T-cell (primary cell): Measurements from ENCODE around the gene CNPPD1. TPM values are rescaled to one million over a fixed set of nuclear protein-coding genes. Genes with fewer than 3 reads are reported as not detected.

Experiments
- ATAC-seq, 4 experiments: fragments of 200-7000 bp in 3 of 4; fragments of 150-1000 bp in 1 of 4; cut with Tn5 transposase; replicated peaks in 1 of 4; 1 replicate in 3 of 4; 2 replicates in 1 of 4; pipeline ENCODE4 v1.10.0; 2021; ENCODE audit warnings: moderate library complexity in 3 of 4, mild to moderate bottlenecking in 2 of 4, moderate number of reproducible peaks in 1 of 4
- CTCF ChIA-PET, 2 donors: fragments of 300-600 bp; sonication (Branson Sonifier 250); formaldehyde crosslinking; loops; one replicate each; lab custom pipeline; 2022; ENCODE audit warnings: antibody characterized with exemption in 2 of 2; lab: Charles Lee
- POLR2A ChIA-PET, 2 donors: fragments of 300-600 bp; sonication (Branson Sonifier 250); formaldehyde crosslinking; loops; one replicate each; lab custom pipeline; 2022; ENCODE audit warnings: antibody characterized with exemption in 2 of 2; lab: Charles Lee
- DNase-seq, 35 experiments: peaks; one replicate each; pipeline versions ENCODE4 v3.0.0 to v3.0.0-alpha.2; 2013 to 2023
- H3K27ac ChIP-seq: one replicate; pipeline ENCODE4 v1.5.1; 2013; ENCODE audit warnings: low read length
- H3K27me3 ChIP-seq, 2 experiments: replicated peaks in 1 of 2; 1 replicate in 1 of 2; 2 replicates in 1 of 2; pipeline versions ENCODE4 v1.6.1 to v1.7.0; 2013; ENCODE audit warnings: low read length in 1 of 2, mixed read lengths in 1 of 2; ENCODE audit not compliant: control insufficient read depth in 2 of 2, insufficient read depth in 2 of 2; ENCODE audit errors: extremely low read depth in 1 of 2
- H3K36me3 ChIP-seq, 2 donors: 1 replicate in 1 of 2; 2 replicates in 1 of 2; pipeline versions ENCODE4 v1.6.1 to v1.7.0; 2013; ENCODE audit warnings: low read length in 1 of 2; ENCODE audit not compliant: control insufficient read depth in 2 of 2, insufficient read depth in 1 of 2; ENCODE audit errors: extremely low read depth in 1 of 2
- H3K4me1 ChIP-seq, 2 experiments: 1 replicate in 1 of 2; 2 replicates in 1 of 2; pipeline versions ENCODE4 v1.6.1 to v1.7.0; 2013; ENCODE audit warnings: low read length in 2 of 2, mixed read lengths in 1 of 2; ENCODE audit not compliant: insufficient read depth in 2 of 2, control insufficient read depth in 1 of 2; ENCODE audit errors: extremely low read depth in 1 of 2
- H3K4me3 ChIP-seq, 2 donors: 1 replicate in 1 of 2; 2 replicates in 1 of 2; pipeline versions ENCODE4 v1.5.1 to v1.7.0; 2013; ENCODE audit warnings: mild to moderate bottlenecking in 2 of 2, low read length in 1 of 2, moderate library complexity in 1 of 2; ENCODE audit not compliant: control insufficient read depth in 1 of 2; ENCODE audit errors: extremely low read depth in 1 of 2
- H3K9me3 ChIP-seq: 2 replicates; pipeline ENCODE4 v1.7.0; 2013
- H3K27ac Mint-ChIP-seq, 2 donors: one replicate each; pipeline ENCODE4 v1.8.0; 2020 to 2021; ENCODE audit warnings: mild to moderate bottlenecking in 2 of 2, mixed read lengths in 2 of 2
- H3K27me3 Mint-ChIP-seq, 2 donors: one replicate each; pipeline ENCODE4 v1.8.0; 2021 to 2022; ENCODE audit warnings: mixed read lengths in 2 of 2
- H3K36me3 Mint-ChIP-seq: one replicate; pipeline ENCODE4 v1.8.0; 2021; ENCODE audit warnings: mixed read lengths
- H3K4me1 Mint-ChIP-seq, 3 donors: one replicate each; pipeline ENCODE4 v1.8.0; 2020 to 2022; ENCODE audit warnings: mixed read lengths in 3 of 3, mild to moderate bottlenecking in 1 of 3
- H3K4me3 Mint-ChIP-seq, 3 donors: one replicate each; pipeline ENCODE4 v1.8.0; 2020 to 2022; ENCODE audit warnings: mild to moderate bottlenecking in 3 of 3, mixed read lengths in 3 of 3, moderate library complexity in 3 of 3
- H3K9me3 Mint-ChIP-seq, 3 donors: one replicate each; pipeline ENCODE4 v1.8.0; 2020 to 2022; ENCODE audit warnings: mixed read lengths in 3 of 3
- WGBS: methylation state at CpG from one replicate; pipeline ENCODE4 v1.1.5; 2013; ENCODE audit warnings: missing lambda C conversion rate; ENCODE audit not compliant: insufficient coverage; 5-methylcytosine and 5-hydroxymethylcytosine counted together
- total RNA-seq, 35 experiments: library from RNA in 6 of 35; stranded (reverse) in 6 of 35; fragments of 120-200 nt in 1 of 35; gene quantifications; one replicate each; pipeline versions ENCODE4 v1.2.1 to v1.2.4 and lab custom pipeline; 2013 to 2026

CNPPD1 gene
- total RNA-seq, 5 donors from 2014 or later (not counting 1 experiment from before 2014, with no cell fraction given): 49.2 to 89.5 (median 83.2) TPM

- Mint-ChIP-seq H3K36me3 (peaks cover 19% of the 10 kb centered on the region), H3K4me1 (peaks cover 16 to 31% (median 22%) of the 10 kb centered on the region in 3 donors), H3K9me3 (no peaks in the 10 kb centered on the region), H3K27me3 (no peaks in the 10 kb centered on the region), H3K27ac (peak within 1 kb of the TSS; percentile 95 to 97), H3K4me3 (peak within 1 kb of the TSS; percentile 86 to 94 (median 88))
- Histone ChIP-seq H3K9me3 (no peaks in the 10 kb centered on the region), H3K4me1 (peaks cover 4 to 14% of the 10 kb centered on the region in 2 experiments), H3K27me3 (no peaks in the 10 kb centered on the region), H3K4me3 (peak within 1 kb of the TSS; percentile 65 to 85), H3K27ac (peak within 1 kb of the TSS; percentile 68), H3K36me3 (peaks cover 0 to 19% of the 10 kb centered on the region in 2 donors)
- under 1% methylated on average over 58 of the region's 70 CpGs for WGBS
- ATAC-seq: peak; percentile 85 to 93 (median 86)
- peak; percentile 74 to 95 (median 86) for DNase-seq
- ChIA-PET CTCF (interaction anchor here (0.6 to 3.0 kb wide), 15 partner anchors 10 to 385 kb away, joined by 3 to 39 read pairs (median 7); partner anchors contain the start of genes CNPPD1 (in 2 of the 2), DNAJB2 (in 1 of the 2), GLB1L (in 1 of the 2) and SLC23A3 (in 1 of the 2)), POLR2A (interaction anchor here in 1 of 2 donors (0.6 to 0.8 kb wide), 2 partner anchors 50 to 68 kb away, joined by 3 read pairs; no protein-coding TSS in a partner anchor)
These were observed 16.3 kb downstream of the CNPPD1 start, which contains the start of gene NHEJ1 for GRCh38 chr2:219160186-219161017. NHEJ1 (minus strand) TSS chr2:219160815; CDS start chr2:219158362, 2,453 bp downstream.

GRCh38 chr2:219159771-219160185, 16.9 kb downstream of the CNPPD1 start:
- ChIA-PET POLR2A (interaction anchor here (0.6 to 0.8 kb wide), 3 partner anchors 48 to 69 kb away, joined by 3 read pairs; no protein-coding TSS in a partner anchor), CTCF (interaction anchor here (0.7 to 3.0 kb wide), 18 partner anchors 10 to 304 kb away, joined by 3 to 39 read pairs (median 6); partner anchors contain the start of genes CNPPD1 (in 2 of the 2), ANKZF1 (in 1 of the 2), ATG9A (in 1 of the 2) and DNAJB2 (in 1 of the 2))
- H3K27me3 Mint-ChIP-seq: no peaks in the 10 kb centered on the region
- H3K9me3 Mint-ChIP-seq: no peaks in the 10 kb centered on the region
- DNase-seq: no peak
- ATAC-seq: no peak
- WGBS: 33% methylated on average over 10 of the region's 18 CpGs
- Histone ChIP-seq H3K36me3 (peaks cover 0 to 19% of the 10 kb centered on the region in 2 donors), H3K4me1 (peaks cover 4 to 14% of the 10 kb centered on the region in 2 experiments), H3K27ac (peak overlapping the region; percentile 68), H3K9me3 (no peaks in the 10 kb centered on the region), H3K27me3 (no peaks in the 10 kb centered on the region), H3K4me3 (peak overlapping the region; percentile 65 to 85)
- H3K27ac Mint-ChIP-seq: peak overlapping the region; percentile 95 to 97
- H3K4me3 Mint-ChIP-seq: peak overlapping the region; percentile 86 to 94 (median 88)
- peaks cover 19% of the 10 kb centered on the region for H3K36me3 Mint-ChIP-seq
- peaks cover 16 to 31% (median 22%) of the 10 kb centered on the region in 3 donors for H3K4me1 Mint-ChIP-seq

- Histone ChIP-seq H3K27me3 (no peaks in the 10 kb centered on the region), H3K4me1 (peaks cover 4 to 14% of the 10 kb centered on the region in 2 experiments), H3K4me3 (no peak overlapping the region), H3K27ac (no peak overlapping the region), H3K36me3 (peaks cover 0 to 25% of the 10 kb centered on the region in 2 donors), H3K9me3 (no peaks in the 10 kb centered on the region)
- H3K27ac Mint-ChIP-seq: no peak overlapping the region
- peaks cover 24% of the 10 kb centered on the region for H3K36me3 Mint-ChIP-seq
- ChIA-PET POLR2A (interaction anchor here in 1 of 2 donors (0.6 kb wide), 1 partner anchor 46 kb away, joined by 5 read pairs; no protein-coding TSS in a partner anchor), CTCF (interaction anchor here (0.5 to 3.0 kb wide), 21 partner anchors 17 to 295 kb away, joined by 3 to 39 read pairs (median 4); partner anchors contain the start of genes CNPPD1 (in 2 of the 2), ABCB6 (in 1 of the 2), ANKZF1 (in 1 of the 2) and ATG9A (in 1 of the 2))
- H3K4me3 Mint-ChIP-seq: no peak overlapping the region
- DNase-seq: no peak
- WGBS: no CpG with 5 or more reads among the region's 3 CpGs
- peaks cover 16 to 31% (median 22%) of the 10 kb centered on the region in 3 donors for H3K4me1 Mint-ChIP-seq
- no peak for ATAC-seq
- no peaks in the 10 kb centered on the region for H3K9me3 Mint-ChIP-seq
- no peaks in the 10 kb centered on the region for H3K27me3 Mint-ChIP-seq
These were observed 18.1 kb downstream of the CNPPD1 start for GRCh38 chr2:219158586-219158985.

- peaks cover 16 to 31% (median 22%) of the 10 kb centered on the region in 3 donors for H3K4me1 Mint-ChIP-seq
- no peak overlapping the region for H3K27ac ChIP-seq
- H3K9me3 Mint-ChIP-seq: no peaks in the 10 kb centered on the region
- no peak for DNase-seq
- no peak overlapping the region for H3K27ac Mint-ChIP-seq
- no peaks in the 10 kb centered on the region for H3K9me3 ChIP-seq
- H3K4me3 Mint-ChIP-seq: no peak overlapping the region
- H3K36me3 Mint-ChIP-seq: peaks cover 30% of the 10 kb centered on the region
- peaks cover 0 to 26% of the 10 kb centered on the region in 2 donors for H3K36me3 ChIP-seq
- 90% methylated on average over 3 of the region's 4 CpGs for WGBS
- no peaks in the 10 kb centered on the region for H3K27me3 Mint-ChIP-seq
- ChIA-PET POLR2A (no interaction called here), CTCF (interaction anchor here (0.6 to 3.0 kb wide), 7 partner anchors 53 to 137 kb away, joined by 3 to 39 read pairs (median 3); no protein-coding TSS in a partner anchor)
- H3K4me1 ChIP-seq: peaks cover 4 to 14% of the 10 kb centered on the region in 2 experiments
- no peak overlapping the region for H3K4me3 ChIP-seq
- H3K27me3 ChIP-seq: no peaks in the 10 kb centered on the region
- no peak for ATAC-seq
These were observed 18.7 kb downstream of the CNPPD1 start for GRCh38 chr2:219158025-219158424.

- Histone ChIP-seq H3K4me3 (no peak overlapping the region), H3K36me3 (peaks cover 0 to 26% of the 10 kb centered on the region in 2 donors), H3K9me3 (no peaks in the 10 kb centered on the region), H3K27me3 (no peaks in the 10 kb centered on the region), H3K27ac (no peak overlapping the region), H3K4me1 (peaks cover 4 to 14% of the 10 kb centered on the region in 2 experiments)
- CTCF ChIA-PET: interaction anchor here (0.6 to 2.4 kb wide), 10 partner anchors 19 to 177 kb away, joined by 3 to 8 read pairs (median 4); partner anchors contain the start of genes CNPPD1 (in 1 of the 2) and ZFAND2B (in 1 of the 2)
- H3K4me1 Mint-ChIP-seq: peaks cover 16 to 31% (median 22%) of the 10 kb centered on the region in 3 donors
- H3K9me3 Mint-ChIP-seq: no peaks in the 10 kb centered on the region
- H3K4me3 Mint-ChIP-seq: no peak overlapping the region
- 90% methylated on average over 4 of the region's 8 CpGs for WGBS
- H3K36me3 Mint-ChIP-seq: peaks cover 30% of the 10 kb centered on the region
- no peak overlapping the region for H3K27ac Mint-ChIP-seq
- ATAC-seq: no peak
- POLR2A ChIA-PET: interaction anchor here in 1 of 2 donors (0.6 kb wide), 1 partner anchor 47 kb away, joined by 3 read pairs; no protein-coding TSS in a partner anchor
- DNase-seq: no peak
- no peaks in the 10 kb centered on the region for H3K27me3 Mint-ChIP-seq
These were observed 19.3 kb downstream of the CNPPD1 start for GRCh38 chr2:219157396-219157795.
